ENCODE data around the gene ASB16. TPM values are rescaled to one million over a fixed set of nuclear protein-coding genes. Genes with fewer than 3 reads are reported as not detected.

The ASB16 gene
- total and polyA plus RNA-seq, 4 donors: 0.02 to 0.37 (median 0.08) TPM; not detected in 1

- no peak for TF ChIP-seq JUND (IDR thresholded peaks at IDR 0.05)
Observed at GRCh38 chr17:44188576-44189403, 18.3 kb downstream of the ASB16 start (continued).

- H3K27me3 ChIP-seq (ENCODE audit: control insufficient read depth in 4 of 4, insufficient read depth in 4 of 4, low read length in 3 of 4): no peaks in the 10 kb centered on the region
- H3K27ac ChIP-seq (ENCODE audit: low read depth in 1 of 2, low read length in 2 of 2): no peak overlapping the region
- no peak overlapping the region for H3K4me3 ChIP-seq (ENCODE audit: low read depth in 1 of 3, low read length in 3 of 3)
- H3K9ac ChIP-seq (ENCODE audit: low read depth in 1 of 2, low read length in 2 of 2): no peak overlapping the region
- peaks cover 9 to 40% (median 29%) of the 10 kb centered on the region in 4 donors for H3K36me3 ChIP-seq (ENCODE audit: control insufficient read depth in 4 of 4, insufficient read depth in 3 of 4, low read depth in 1 of 4, low read length in 3 of 4)
- peaks cover 0 to 20% (median 17%) of the 10 kb centered on the region in 4 donors for H3K4me1 ChIP-seq (ENCODE audit: control insufficient read depth in 4 of 4, insufficient read depth in 4 of 4, low read length in 3 of 4)
- DNase-seq (ENCODE audit: low spot score): no peak
- WGBS: 95% methylated on average over 10 of the region's 10 CpGs
- H3K9me3 ChIP-seq (ENCODE audit: control insufficient read depth in 4 of 4, low read length in 3 of 4): no peaks in the 10 kb centered on the region
- TF ChIP-seq TAF1 (conservative IDR thresholded peaks at IDR 0.05) (no peak), RXRA (IDR thresholded peaks at IDR 0.05) (no peak), EGR1 (IDR thresholded peaks at IDR 0.05; ENCODE audit: low read depth in 2 of 2) (no peak), REST (IDR thresholded peaks at IDR 0.05) (no peak), RAD21 (IDR thresholded peaks at IDR 0.05) (no peak), FOXA2 (IDR thresholded peaks at IDR 0.05) (no peak), GABPA (IDR thresholded peaks at IDR 0.05 in 1 of 2, conservative IDR thresholded peaks at IDR 0.05 in 1 of 2) (no peak), CTCF (IDR thresholded peaks at IDR 0.05; ENCODE audit: low read depth, low read length, missing input control) (no peak), MAX (IDR thresholded peaks at IDR 0.05) (no peak), SP1 (IDR thresholded peaks at IDR 0.05) (no peak), ZBTB33 (IDR thresholded peaks at IDR 0.05) (no peak), HNF4G (IDR thresholded peaks at IDR 0.05) (no peak), NR2F2 (IDR thresholded peaks at IDR 0.05) (no peak), JUND (IDR thresholded peaks at IDR 0.05) (no peak)
Observed at GRCh38 chr17:44190481-44190880, 20.0 kb downstream of the ASB16 start.

Measured in liver (tissue), 9 donors.